Fibroblast of lung (primary cell): ENCODE results near the gene ADA.

Experiments used
- CTCF ChIP-seq, 2 donors: IDR thresholded peaks in 1 of 2; conservative IDR thresholded peaks in 1 of 2; 1 replicate in 1 of 2; 2 replicates in 1 of 2; pipeline ENCODE4 v1.5.1; 2011 to 2012; ENCODE audit warnings: low read length in 2 of 2, control low read depth in 1 of 2, inconsistent platforms in 1 of 2, low read depth in 1 of 2, mild to moderate bottlenecking in 1 of 2
- EZH2 ChIP-seq: IDR thresholded peaks from 2 replicates; pipeline ENCODE4 v1.5.1; 2012; ENCODE audit warnings: low read length, control low read depth, mild to moderate bottlenecking; ENCODE audit errors: missing control alignments

GRCh38 chr20:44651434-44651683 is 140 bp downstream of the ADA start:
- TF ChIP-seq EZH2 (no peak), CTCF (conservative IDR thresholded peaks at IDR 0.05 in 1 of 2, IDR thresholded peaks at IDR 0.05 in 1 of 2; ENCODE audit: low read depth in 1 of 2, low read length in 2 of 2) (no peak)
